ENCODE data around the gene UTF1. TPM values are rescaled to one million over a fixed set of nuclear protein-coding genes. Genes with fewer than 3 reads are reported as not detected.

UTF1 gene
- polyA plus RNA-seq, 4 donors, result not detected

- WGBS, 3 donors, result 85 to 92% (median 91%) methylated on average over 34 to 38 of the region's 38 CpGs
- Histone ChIP-seq H3K9me3 (ENCODE audit: control insufficient read depth in 2 of 2, insufficient read depth in 1 of 2, low read depth in 1 of 2, low read length in 1 of 2) (no peaks in the 10 kb centered on the region), H3K4me3 (ENCODE audit: low read depth in 1 of 3, low read length in 3 of 3) (no peak overlapping the region), H3K4me1 (ENCODE audit: control insufficient read depth in 3 of 3, insufficient read depth in 2 of 3, low read depth in 1 of 3, low read length in 2 of 3) (no peaks in the 10 kb centered on the region), H3K27ac (ENCODE audit: low read depth in 1 of 3, low read length in 2 of 3) (no peak overlapping the region), H3K36me3 (ENCODE audit: control insufficient read depth in 3 of 3, insufficient read depth in 2 of 3, low read depth in 1 of 3, low read length in 3 of 3) (peaks cover 0 to 30% (median 0%) of the 10 kb centered on the region in 3 donors), H3K27me3 (ENCODE audit: control insufficient read depth in 3 of 3, insufficient read depth in 3 of 3, low read length in 3 of 3) (no peaks in the 10 kb centered on the region)
- DNase-seq (no peak), FAIRE-seq (no peak)
Measured at GRCh38 chr10:133204226-133205015, 25.6 kb upstream of the UTF1 start.

DNA sequence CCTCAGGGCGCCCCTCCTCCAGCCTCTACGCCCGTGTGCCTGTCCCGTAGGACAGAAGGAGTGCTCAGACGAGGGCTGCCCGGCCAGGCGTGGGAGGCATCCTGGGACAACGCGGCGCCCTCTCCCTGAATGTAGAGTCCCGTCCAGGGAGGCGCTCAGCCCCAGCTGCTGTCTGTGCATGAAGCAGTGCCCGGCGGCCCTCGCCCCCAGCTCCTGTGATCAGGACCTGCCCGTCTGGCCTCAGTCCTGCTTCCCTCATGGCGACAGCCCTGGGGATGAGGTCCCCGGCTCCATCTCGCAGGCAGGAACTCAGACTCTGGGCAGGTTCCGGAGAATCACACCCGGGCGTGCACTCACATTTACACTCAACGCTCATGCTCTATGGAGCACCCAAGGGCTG, 24.9 kb upstream of the UTF1 start:
- FAIRE-seq (no peak), DNase-seq (no peak)
- Histone ChIP-seq H3K36me3 (ENCODE audit: control insufficient read depth in 3 of 3, insufficient read depth in 2 of 3, low read depth in 1 of 3, low read length in 3 of 3) (peaks cover 0 to 27% (median 0%) of the 10 kb centered on the region in 3 donors), H3K27ac (ENCODE audit: low read depth in 1 of 3, low read length in 2 of 3) (no peak overlapping the region), H3K4me3 (ENCODE audit: low read depth in 1 of 3, low read length in 3 of 3) (no peak overlapping the region), H3K4me1 (ENCODE audit: control insufficient read depth in 3 of 3, insufficient read depth in 2 of 3, low read depth in 1 of 3, low read length in 2 of 3) (no peaks in the 10 kb centered on the region), H3K27me3 (ENCODE audit: control insufficient read depth in 3 of 3, insufficient read depth in 3 of 3, low read length in 3 of 3) (no peaks in the 10 kb centered on the region), H3K9me3 (ENCODE audit: control insufficient read depth in 2 of 2, insufficient read depth in 1 of 2, low read depth in 1 of 2, low read length in 1 of 2) (no peaks in the 10 kb centered on the region)
- WGBS, 3 donors, result 77 to 90% (median 84%) methylated on average over 18 to 23 of the region's 23 CpGs

GRCh38 chr10:133206356-133207040, 23.5 kb upstream of the UTF1 start:
- no peak for DNase-seq
- H3K27ac ChIP-seq (ENCODE audit: low read depth in 1 of 3, low read length in 2 of 3), result no peak overlapping the region
- H3K27me3 ChIP-seq (ENCODE audit: control insufficient read depth in 3 of 3, insufficient read depth in 3 of 3, low read length in 3 of 3), result no peaks in the 10 kb centered on the region
- 74 to 79% (median 74%) methylated on average over 17 of the region's 17 CpGs for WGBS, 3 donors
- H3K4me1 ChIP-seq (ENCODE audit: control insufficient read depth in 3 of 3, insufficient read depth in 2 of 3, low read depth in 1 of 3, low read length in 2 of 3), result no peaks in the 10 kb centered on the region
- H3K36me3 ChIP-seq (ENCODE audit: control insufficient read depth in 3 of 3, insufficient read depth in 2 of 3, low read depth in 1 of 3, low read length in 3 of 3), result peaks cover 0 to 25% (median 0%) of the 10 kb centered on the region in 3 donors
- H3K9me3 ChIP-seq (ENCODE audit: control insufficient read depth in 2 of 2, insufficient read depth in 1 of 2, low read depth in 1 of 2, low read length in 1 of 2), result no peaks in the 10 kb centered on the region
- no peak for FAIRE-seq
- no peak overlapping the region for H3K4me3 ChIP-seq (ENCODE audit: low read depth in 1 of 3, low read length in 3 of 3)

DNA sequence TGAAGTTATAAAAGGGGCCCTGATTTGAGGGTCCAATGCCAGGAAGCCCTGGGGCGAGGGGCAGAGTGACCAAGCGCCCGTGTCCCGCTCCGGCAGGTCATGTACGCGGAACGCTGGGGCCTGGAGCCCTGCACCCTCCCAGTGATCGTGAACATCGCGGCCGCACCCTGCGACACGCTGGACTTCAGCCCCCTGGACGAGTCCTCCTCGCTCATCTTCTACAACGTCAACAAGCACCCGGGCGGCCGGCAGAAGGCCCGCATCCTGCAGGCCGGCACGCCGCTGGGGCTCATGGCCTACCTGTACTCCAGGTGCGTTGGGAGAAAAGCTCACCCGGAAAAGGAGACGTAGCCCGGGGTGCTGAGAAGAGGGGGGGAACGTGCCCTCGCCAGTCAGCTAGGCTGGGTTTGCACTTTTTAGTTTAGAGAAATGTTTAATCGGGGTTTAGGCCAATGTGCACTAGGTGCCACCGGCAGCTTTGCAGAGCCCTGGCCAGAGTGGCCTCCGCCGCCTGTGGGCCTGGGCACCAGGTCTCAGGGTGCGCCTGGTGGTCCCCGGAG, 22.9 kb upstream of the UTF1 start:
- DNase-seq (no peak), FAIRE-seq (no peak)
- Histone ChIP-seq H3K27ac (ENCODE audit: low read depth in 1 of 3, low read length in 2 of 3) (no peak overlapping the region), H3K4me1 (ENCODE audit: control insufficient read depth in 3 of 3, insufficient read depth in 2 of 3, low read depth in 1 of 3, low read length in 2 of 3) (no peaks in the 10 kb centered on the region), H3K36me3 (ENCODE audit: control insufficient read depth in 3 of 3, insufficient read depth in 2 of 3, low read depth in 1 of 3, low read length in 3 of 3) (peaks cover 0 to 24% (median 0%) of the 10 kb centered on the region in 3 donors), H3K4me3 (ENCODE audit: low read depth in 1 of 3, low read length in 3 of 3) (no peak overlapping the region), H3K9me3 (ENCODE audit: control insufficient read depth in 2 of 2, insufficient read depth in 1 of 2, low read depth in 1 of 2, low read length in 1 of 2) (no peaks in the 10 kb centered on the region), H3K27me3 (ENCODE audit: control insufficient read depth in 3 of 3, insufficient read depth in 3 of 3, low read length in 3 of 3) (no peaks in the 10 kb centered on the region)
- WGBS, 3 donors, result 78 to 90% (median 85%) methylated on average over 36 of the region's 36 CpGs

DNA sequence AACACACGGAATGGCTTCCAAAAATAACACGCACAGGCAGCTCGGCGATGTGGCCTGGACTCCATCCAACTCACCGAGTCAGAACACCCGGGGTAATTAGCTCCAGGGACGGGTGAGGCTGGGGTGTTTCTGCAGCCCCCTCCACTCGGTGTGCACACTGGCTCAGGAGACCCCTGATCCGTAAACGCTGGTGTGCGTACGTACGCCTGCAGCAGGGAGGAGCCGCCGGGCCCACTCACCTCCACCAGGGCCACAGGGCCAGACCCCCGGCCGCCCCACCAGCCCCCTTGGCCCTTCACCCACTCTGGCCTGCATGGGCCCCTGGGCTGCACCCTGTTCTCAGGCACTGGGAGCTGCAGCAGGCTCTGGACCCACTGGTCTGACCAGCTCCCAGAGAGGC, 22.4 kb upstream of the UTF1 start:
- FAIRE-seq (no peak), DNase-seq (no peak)
- H3K27ac ChIP-seq (ENCODE audit: low read depth in 1 of 3, low read length in 2 of 3), result no peak overlapping the region
- H3K4me3 ChIP-seq (ENCODE audit: low read depth in 1 of 3, low read length in 3 of 3), result no peak overlapping the region
- H3K27me3 ChIP-seq (ENCODE audit: control insufficient read depth in 3 of 3, insufficient read depth in 3 of 3, low read length in 3 of 3), result no peaks in the 10 kb centered on the region
- H3K36me3 ChIP-seq (ENCODE audit: control insufficient read depth in 3 of 3, insufficient read depth in 2 of 3, low read depth in 1 of 3, low read length in 3 of 3), result peaks cover 0 to 24% (median 0%) of the 10 kb centered on the region in 3 donors
- WGBS, 3 donors, result 67 to 87% (median 74%) methylated on average over 17 of the region's 17 CpGs
- H3K9me3 ChIP-seq (ENCODE audit: control insufficient read depth in 2 of 2, insufficient read depth in 1 of 2, low read depth in 1 of 2, low read length in 1 of 2), result no peaks in the 10 kb centered on the region
- H3K4me1 ChIP-seq (ENCODE audit: control insufficient read depth in 3 of 3, insufficient read depth in 2 of 3, low read depth in 1 of 3, low read length in 2 of 3), result no peaks in the 10 kb centered on the region

GRCh38 chr10:133208466-133208865, 21.6 kb upstream of the UTF1 start:
- no peak for FAIRE-seq
- Histone ChIP-seq H3K27ac (ENCODE audit: low read depth in 1 of 3, low read length in 2 of 3) (no peak overlapping the region), H3K36me3 (ENCODE audit: control insufficient read depth in 3 of 3, insufficient read depth in 2 of 3, low read depth in 1 of 3, low read length in 3 of 3) (peaks cover 0 to 28% (median 0%) of the 10 kb centered on the region in 3 donors), H3K4me1 (ENCODE audit: control insufficient read depth in 3 of 3, insufficient read depth in 2 of 3, low read depth in 1 of 3, low read length in 2 of 3) (no peaks in the 10 kb centered on the region), H3K4me3 (ENCODE audit: low read depth in 1 of 3, low read length in 3 of 3) (no peak overlapping the region), H3K27me3 (ENCODE audit: control insufficient read depth in 3 of 3, insufficient read depth in 3 of 3, low read length in 3 of 3) (no peaks in the 10 kb centered on the region), H3K9me3 (ENCODE audit: control insufficient read depth in 2 of 2, insufficient read depth in 1 of 2, low read depth in 1 of 2, low read length in 1 of 2) (no peaks in the 10 kb centered on the region)
- no peak for DNase-seq
- 79 to 93% (median 88%) methylated on average over 16 to 18 of the region's 18 CpGs for WGBS, 3 donors

GRCh38 chr10:133209117-133209516, 20.9 kb upstream of the UTF1 start:
- H3K4me3 ChIP-seq (ENCODE audit: low read depth in 1 of 3, low read length in 3 of 3), result no peak overlapping the region
- FAIRE-seq, result no peak
- no peak for DNase-seq
- H3K27ac ChIP-seq (ENCODE audit: low read depth in 1 of 3, low read length in 2 of 3), result no peak overlapping the region
- H3K4me1 ChIP-seq (ENCODE audit: control insufficient read depth in 3 of 3, insufficient read depth in 2 of 3, low read depth in 1 of 3, low read length in 2 of 3), result no peaks in the 10 kb centered on the region
- H3K27me3 ChIP-seq (ENCODE audit: control insufficient read depth in 3 of 3, insufficient read depth in 3 of 3, low read length in 3 of 3), result no peaks in the 10 kb centered on the region
- WGBS, 3 donors, result 93 to 97% (median 95%) methylated on average over 14 of the region's 14 CpGs
- no peaks in the 10 kb centered on the region for H3K9me3 ChIP-seq (ENCODE audit: control insufficient read depth in 2 of 2, insufficient read depth in 1 of 2, low read depth in 1 of 2, low read length in 1 of 2)
- peaks cover 0 to 29% (median 0%) of the 10 kb centered on the region in 3 donors for H3K36me3 ChIP-seq (ENCODE audit: control insufficient read depth in 3 of 3, insufficient read depth in 2 of 3, low read depth in 1 of 3, low read length in 3 of 3)

GRCh38 chr10:133209641-133210040, 20.4 kb upstream of the UTF1 start:
- Histone ChIP-seq H3K4me3 (ENCODE audit: low read depth in 1 of 3, low read length in 3 of 3) (no peak overlapping the region), H3K4me1 (ENCODE audit: control insufficient read depth in 3 of 3, insufficient read depth in 2 of 3, low read depth in 1 of 3, low read length in 2 of 3) (no peaks in the 10 kb centered on the region), H3K9me3 (ENCODE audit: control insufficient read depth in 2 of 2, insufficient read depth in 1 of 2, low read depth in 1 of 2, low read length in 1 of 2) (no peaks in the 10 kb centered on the region), H3K27me3 (ENCODE audit: control insufficient read depth in 3 of 3, insufficient read depth in 3 of 3, low read length in 3 of 3) (no peaks in the 10 kb centered on the region), H3K36me3 (ENCODE audit: control insufficient read depth in 3 of 3, insufficient read depth in 2 of 3, low read depth in 1 of 3, low read length in 3 of 3) (peaks cover 0 to 30% (median 0%) of the 10 kb centered on the region in 3 donors), H3K27ac (ENCODE audit: low read depth in 1 of 3, low read length in 2 of 3) (no peak overlapping the region)
- whole genome bisulfite sequencing, 3 donors, result 85 to 87% (median 86%) methylated on average over 20 of the region's 20 CpGs
- FAIRE-seq (no peak), DNase-seq (no peak)

Data from small intestine (tissue), 7 donors.